Epidermal melanocyte (primary cell): ENCODE data around the gene SH3PXD2A.

Source experiments
- DNase-seq: peaks from one replicate; pipeline ENCODE4 v3.0.0; 2011; ENCODE audit warnings: low spot score; ENCODE audit not compliant: insufficient read length

Gene SH3PXD2A

GRCh38 chr10:103690281-103690680 lies 165.1 kb downstream of the SH3PXD2A start:
- DNase-seq: no peak

- no peak for DNase-seq
Measured at GRCh38 chr10:103688491-103688890, 166.9 kb downstream of the SH3PXD2A start.

GRCh38 chr10:103687718-103688117 lies 167.7 kb downstream of the SH3PXD2A start:
- no peak for DNase-seq

GRCh38 chr10:103687172-103687571 lies 168.2 kb downstream of the SH3PXD2A start:
- DNase-seq: no peak

- peak; percentile 84 for DNase-seq
Measured at GRCh38 chr10:103685880-103686669, 169.3 kb downstream of the SH3PXD2A start.

GRCh38 chr10:103683851-103684250 lies 171.5 kb downstream of the SH3PXD2A start:
- DNase-seq: no peak

GRCh38 chr10:103682631-103683030 lies 172.7 kb downstream of the SH3PXD2A start:
- DNase-seq: no peak

- DNase-seq: no peak
Measured at GRCh38 chr10:103681617-103682399, 173.6 kb downstream of the SH3PXD2A start.

- DNase-seq: no peak
Measured at GRCh38 chr10:103680869-103681236, 174.5 kb downstream of the SH3PXD2A start.

GRCh38 chr10:103679096-103679790 lies 176.1 kb downstream of the SH3PXD2A start:
- peak; percentile 63 for DNase-seq

GRCh38 chr10:103678178-103678526 lies 177.2 kb downstream of the SH3PXD2A start:
- DNase-seq: peak; percentile 98

GRCh38 chr10:103677486-103678177 lies 177.7 kb downstream of the SH3PXD2A start:
- DNase-seq: no peak

- no peak for DNase-seq
Measured at GRCh38 chr10:103676851-103677417, 178.4 kb downstream of the SH3PXD2A start.

GRCh38 chr10:103676058-103676785 lies 179.2 kb downstream of the SH3PXD2A start:
- DNase-seq: no peak

GRCh38 chr10:103673606-103674005 lies 181.8 kb downstream of the SH3PXD2A start:
- no peak for DNase-seq

- DNase-seq: no peak
Measured at GRCh38 chr10:103672345-103672744, 183.0 kb downstream of the SH3PXD2A start.

- no peak for DNase-seq
Measured at GRCh38 chr10:103671126-103671895, 184.1 kb downstream of the SH3PXD2A start.

- no peak for DNase-seq
Measured at GRCh38 chr10:103669944-103670343, 185.4 kb downstream of the SH3PXD2A start.

GRCh38 chr10:103669243-103669929 lies 186.0 kb downstream of the SH3PXD2A start:
- DNase-seq: no peak
